CD4-positive, alpha-beta T cell treated with Interleukin-15 for 1 hour (primary cell): ENCODE measurements around the gene ARVCF.

Experiments
- DNase-seq: peaks from one replicate; pipeline ENCODE4 v3.0.0-alpha.2; 2020

The ARVCF gene

GRCh38 chr22:20016734-20017621 lies at the start of gene ARVCF:
ARVCF (minus strand) TSS chr22:20016823; CDS start chr22:19990794, 26,029 bp downstream.
- peak; percentile 89 for DNase-seq

- no peak for DNase-seq
Observed at GRCh38 chr22:20065896-20066616, 49.4 kb upstream of the ARVCF start.

GRCh38 chr22:20064545-20065262 lies 48.1 kb upstream of the ARVCF start:
- no peak for DNase-seq

- no peak for DNase-seq
Observed at GRCh38 chr22:20064140-20064480, 47.5 kb upstream of the ARVCF start.

GRCh38 chr22:20063271-20064139 lies 46.9 kb upstream of the ARVCF start:
- DNase-seq: no peak

GRCh38 chr22:20062766-20063083 lies 46.1 kb upstream of the ARVCF start:
- no peak for DNase-seq

GRCh38 chr22:20062043-20062765 lies 45.6 kb upstream of the ARVCF start:
- DNase-seq: no peak

- DNase-seq: no peak
Observed at GRCh38 chr22:20061481-20061861, 44.8 kb upstream of the ARVCF start.

- DNase-seq: no peak
Observed at GRCh38 chr22:20060700-20061480, 44.3 kb upstream of the ARVCF start.

- DNase-seq: no peak
Observed at GRCh38 chr22:20058989-20059770, 42.6 kb upstream of the ARVCF start.

- DNase-seq: no peak
Observed at GRCh38 chr22:20057596-20058268, 41.1 kb upstream of the ARVCF start.

- no peak for DNase-seq
Observed at GRCh38 chr22:20056696-20057386, 40.2 kb upstream of the ARVCF start.

GRCh38 chr22:20056161-20056560 lies 39.5 kb upstream of the ARVCF start:
- DNase-seq: no peak

GRCh38 chr22:20055654-20056053 lies 39.0 kb upstream of the ARVCF start:
- no peak for DNase-seq

GRCh38 chr22:20055144-20055543 lies 38.5 kb upstream of the ARVCF start:
- no peak for DNase-seq

GRCh38 chr22:20054485-20054884 lies 37.9 kb upstream of the ARVCF start:
- no peak for DNase-seq

GRCh38 chr22:20054034-20054427 lies 37.4 kb upstream of the ARVCF start:
- no peak for DNase-seq

GRCh38 chr22:20053407-20054033 lies 36.9 kb upstream of the ARVCF start:
- DNase-seq: no peak
